Measurements from ENCODE around the gene RIBC1. TPM values are rescaled to one million over a fixed set of nuclear protein-coding genes. Genes with fewer than 3 reads are reported as not detected.

RIBC1 gene
- polyA plus RNA-seq, 2 of the 4 experiments (the other 2 are of a cell fraction), result 0.52 to 0.96 TPM

GRCh38 chrX:53435997-53436396 is 13.3 kb downstream of the RIBC1 start:
- peak; percentile 100 for FAIRE-seq
- TF ChIP-seq SMC3 (IDR thresholded peaks at IDR 0.05) (peak; percentile 65), NFE2L2 (conservative IDR thresholded peaks at IDR 0.05; ENCODE audit: low read length) (no peak), RAD21 (conservative IDR thresholded peaks at IDR 0.05 in 1 of 2, IDR thresholded peaks at IDR 0.05 in 1 of 2) (peak; percentile 50 to 59), CTCF (IDR thresholded peaks at IDR 0.05) (peak; percentile 68)
- Histone ChIP-seq H3K4me3 (no peak overlapping the region), H3K4me1 (peaks cover 12% of the 10 kb centered on the region), H3K9me3 (no peaks in the 10 kb centered on the region), H3K4me2 (peak overlapping the region; percentile 37; the same call in 1 of the 3 replicates), H3K27ac (no peak overlapping the region)
- WGBS (ENCODE audit: missing lambda C conversion rate), result 7% methylated on average over 3 of the region's 4 CpGs
- POLR2A ChIA-PET, result interaction anchor here (1.9 kb wide), 1 partner anchor 13 kb away, joined by 5 read pairs; the partner anchor contains the start of gene RIBC1
- ATAC-seq, result peak; percentile 74 to 78; a peak in 4 of 6 replicates
- CTCF ChIA-PET, result interaction anchor here (0.8 to 3.6 kb wide), 15 partner anchors 8 to 152 kb away, joined by 3 to 36 read pairs (median 5); partner anchors contain the start of genes RIBC1 and SMC1A
- DNase-seq (ENCODE audit: low read depth in 1 of 2, low spot score in 1 of 2), result peak; percentile 70 to 78

GRCh38 chrX:53437206-53437605 is 14.5 kb downstream of the RIBC1 start:
- 83% methylated on average over 2 of the region's 2 CpGs for WGBS (ENCODE audit: missing lambda C conversion rate)

GRCh38 chrX:53438174-53438831 is 15.6 kb downstream of the RIBC1 start:
- FAIRE-seq, result peak; percentile 51
- POLR2A ChIA-PET, result no interaction called here
- H3K27ac ChIP-seq, result no peak overlapping the region
- H3K4me3 ChIP-seq, result no peak overlapping the region
- no peak for TF ChIP-seq EHF (CRISPR knock-in tag; IDR thresholded peaks at IDR 0.05)
- no peak for TF ChIP-seq ESRRA (IDR thresholded peaks at IDR 0.05; ENCODE audit: borderline replicate concordance, low read length)
- TF ChIP-seq RFX5 (IDR thresholded peaks at IDR 0.05), result no peak
- no peak for TF ChIP-seq EHMT2 (IDR thresholded peaks at IDR 0.05; ENCODE audit: low read depth)
- no peak for TF ChIP-seq FOSB (CRISPR knock-in tag; IDR thresholded peaks at IDR 0.05)
- TF ChIP-seq MYC (IDR thresholded peaks at IDR 0.05; ENCODE audit: borderline replicate concordance, low read length), result no peak
- TF ChIP-seq CTCF (IDR thresholded peaks at IDR 0.05), result no peak
- TF ChIP-seq USF2 (IDR thresholded peaks at IDR 0.05), result no peak
- no peak for TF ChIP-seq HOXA7 (CRISPR knock-in tag; IDR thresholded peaks at IDR 0.05)
- 69% methylated on average over 5 of the region's 5 CpGs for WGBS (ENCODE audit: missing lambda C conversion rate)
- H3K4me1 ChIP-seq, result peaks cover 16% of the 10 kb centered on the region
- no peaks in the 10 kb centered on the region for H3K9me3 ChIP-seq
- H3K4me2 ChIP-seq, result no peak overlapping the region
- no peak for DNase-seq (ENCODE audit: low read depth in 1 of 2, low spot score in 1 of 2)
- ATAC-seq, result no peak
- CTCF ChIA-PET, result no interaction called here

More at GRCh38 chrX:53437206-53437605, 14.5 kb downstream of the RIBC1 start:
- ATAC-seq (no peak), DNase-seq (ENCODE audit: low read depth in 1 of 2, low spot score in 1 of 2) (no peak), FAIRE-seq (no peak)
- H3K9me3 ChIP-seq, result no peaks in the 10 kb centered on the region
- POLR2A ChIA-PET, result interaction anchor here (1.0 kb wide), 1 partner anchor 14 kb away, joined by 4 read pairs; the partner anchor contains the start of gene RIBC1
- H3K4me3 ChIP-seq, result no peak overlapping the region
- no peak overlapping the region for H3K27ac ChIP-seq
- CTCF ChIA-PET, result interaction anchor here (0.8 to 3.6 kb wide), 14 partner anchors 9 to 153 kb away, joined by 3 to 36 read pairs (median 4); partner anchors contain the start of gene RIBC1
- TF ChIP-seq HES2 (IDR thresholded peaks at IDR 0.05), result no peak
- no peak for TF ChIP-seq TP53 (CRISPR knock-in tag; IDR thresholded peaks at IDR 0.05)
- TF ChIP-seq FOSB (CRISPR knock-in tag; IDR thresholded peaks at IDR 0.05), result no peak
- no peak for TF ChIP-seq RFX5 (IDR thresholded peaks at IDR 0.05)
- no peak for TF ChIP-seq EHMT2 (IDR thresholded peaks at IDR 0.05; ENCODE audit: low read depth)
- TF ChIP-seq HOXB13 (CRISPR knock-in tag; IDR thresholded peaks at IDR 0.05; ENCODE audit: low read depth), result no peak
- no peak for TF ChIP-seq HDAC2 (IDR thresholded peaks at IDR 0.05)
- no peak for TF ChIP-seq PBX3 (IDR thresholded peaks at IDR 0.05)
- no peak for TF ChIP-seq CHD2 (IDR thresholded peaks at IDR 0.05; ENCODE audit: low read length, partially characterized antibody)
- TF ChIP-seq ZFP36 (IDR thresholded peaks at IDR 0.05; ENCODE audit: borderline replicate concordance, partially characterized antibody), result no peak
- no peak for TF ChIP-seq JUN (IDR thresholded peaks at IDR 0.05)
- no peak for TF ChIP-seq POLR2AphosphoS2 (conservative IDR thresholded peaks at IDR 0.05; ENCODE audit: low read length)
- H3K4me1 ChIP-seq, result peaks cover 12% of the 10 kb centered on the region
- no peak overlapping the region for H3K4me2 ChIP-seq

All from A549 (cell line).